Uterus (tissue), 2 donors: Measurements from ENCODE around the gene ATXN2L.

Source experiments
- POLR2A ChIP-seq, 2 donors: fragments of 450-650 bp; IDR thresholded peaks; one replicate each; pipeline ENCODE4 v1.6.1; 2016; ENCODE audit warnings: antibody characterized with exemption in 2 of 2, mild to moderate bottlenecking in 1 of 2, moderate library complexity in 1 of 2
- TF ChIP-seq, protein P1 (sequence below), 4 experiments: fragments of 200-600 bp in 2 of 4; fragments of 450-650 bp in 2 of 4; sonication (generic) in 2 of 4; IDR thresholded peaks; one replicate each; pipeline ENCODE4 v1.5.1; 2016 to 2019; ENCODE audit warnings: antibody characterized with exemption in 4 of 4, mild to moderate bottlenecking in 2 of 4, moderate library complexity in 1 of 4

DNA sequence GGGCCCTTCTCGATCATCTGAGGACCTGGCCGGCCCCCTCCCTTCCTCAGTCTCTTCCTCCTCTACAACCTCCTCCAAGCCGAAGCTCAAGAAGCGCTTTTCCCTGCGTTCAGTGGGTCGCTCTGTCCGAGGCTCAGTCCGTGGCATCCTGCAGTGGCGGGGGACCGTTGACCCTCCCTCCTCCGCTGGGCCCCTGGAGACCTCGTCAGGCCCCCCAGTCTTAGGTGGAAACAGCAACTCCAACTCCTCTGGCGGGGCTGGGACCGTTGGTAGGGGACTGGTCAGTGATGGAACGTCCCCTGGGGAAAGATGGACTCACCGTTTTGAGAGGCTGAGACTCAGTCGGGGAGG is 43.6 kb downstream of the ATXN2L start:
- TF ChIP-seq, protein P1, sequence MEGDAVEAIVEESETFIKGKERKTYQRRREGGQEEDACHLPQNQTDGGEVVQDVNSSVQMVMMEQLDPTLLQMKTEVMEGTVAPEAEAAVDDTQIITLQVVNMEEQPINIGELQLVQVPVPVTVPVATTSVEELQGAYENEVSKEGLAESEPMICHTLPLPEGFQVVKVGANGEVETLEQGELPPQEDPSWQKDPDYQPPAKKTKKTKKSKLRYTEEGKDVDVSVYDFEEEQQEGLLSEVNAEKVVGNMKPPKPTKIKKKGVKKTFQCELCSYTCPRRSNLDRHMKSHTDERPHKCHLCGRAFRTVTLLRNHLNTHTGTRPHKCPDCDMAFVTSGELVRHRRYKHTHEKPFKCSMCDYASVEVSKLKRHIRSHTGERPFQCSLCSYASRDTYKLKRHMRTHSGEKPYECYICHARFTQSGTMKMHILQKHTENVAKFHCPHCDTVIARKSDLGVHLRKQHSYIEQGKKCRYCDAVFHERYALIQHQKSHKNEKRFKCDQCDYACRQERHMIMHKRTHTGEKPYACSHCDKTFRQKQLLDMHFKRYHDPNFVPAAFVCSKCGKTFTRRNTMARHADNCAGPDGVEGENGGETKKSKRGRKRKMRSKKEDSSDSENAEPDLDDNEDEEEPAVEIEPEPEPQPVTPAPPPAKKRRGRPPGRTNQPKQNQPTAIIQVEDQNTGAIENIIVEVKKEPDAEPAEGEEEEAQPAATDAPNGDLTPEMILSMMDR (IDR thresholded peaks at IDR 0.05) = no peak
- no peak for TF ChIP-seq POLR2A (IDR thresholded peaks at IDR 0.05)
